SKM-1 treated with dmso at 0.1 percent for 144 hours (cell line): ENCODE measurements around the gene GGNBP2.
"Not testable (repeated sequence)": the region's sequence is repeated elsewhere in the genome, so short reads cannot be mapped to it uniquely, and the experiment has no call there.

Source experiments
- DNase-seq: peaks from one replicate; lab custom pipeline; 2025; ENCODE audit not compliant: unreplicated experiment; lab: John Stamatoyannopoulos, UW

The GGNBP2 gene

DNA sequence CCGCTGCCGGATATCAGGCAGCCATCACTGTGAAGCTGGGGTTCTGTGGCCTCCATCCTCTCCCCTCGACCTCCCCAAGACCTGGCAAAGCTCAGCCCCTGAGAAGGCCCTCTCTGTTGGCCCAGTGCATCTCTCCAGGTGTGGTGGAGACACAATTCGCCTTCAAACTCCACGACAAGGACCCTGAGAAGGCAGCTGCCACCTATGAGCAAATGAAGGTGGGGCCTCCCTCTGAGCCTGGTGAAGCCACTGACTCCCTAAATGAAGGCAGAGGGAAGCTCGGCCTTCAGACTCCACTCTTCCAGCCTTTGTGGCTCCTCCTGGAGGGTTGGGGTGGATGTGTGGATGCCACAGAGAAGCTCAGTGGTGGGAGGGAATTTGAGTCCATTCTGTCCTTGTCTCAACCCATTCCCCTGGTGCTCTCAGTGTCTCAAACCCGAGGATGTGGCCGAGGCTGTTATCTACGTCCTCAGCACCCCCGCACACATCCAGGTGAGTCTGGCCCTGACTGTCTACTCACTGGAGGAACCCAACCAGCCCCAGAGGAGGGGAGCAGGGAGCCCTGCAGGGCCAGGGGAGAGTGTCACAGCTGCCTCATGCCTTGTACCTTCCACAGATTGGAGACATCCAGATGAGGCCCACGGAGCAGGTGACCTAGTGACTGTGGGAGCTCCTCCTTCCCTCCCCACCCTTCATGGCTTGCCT lies 55.0 kb downstream of the GGNBP2 start:
- DNase-seq = no peak

DNA sequence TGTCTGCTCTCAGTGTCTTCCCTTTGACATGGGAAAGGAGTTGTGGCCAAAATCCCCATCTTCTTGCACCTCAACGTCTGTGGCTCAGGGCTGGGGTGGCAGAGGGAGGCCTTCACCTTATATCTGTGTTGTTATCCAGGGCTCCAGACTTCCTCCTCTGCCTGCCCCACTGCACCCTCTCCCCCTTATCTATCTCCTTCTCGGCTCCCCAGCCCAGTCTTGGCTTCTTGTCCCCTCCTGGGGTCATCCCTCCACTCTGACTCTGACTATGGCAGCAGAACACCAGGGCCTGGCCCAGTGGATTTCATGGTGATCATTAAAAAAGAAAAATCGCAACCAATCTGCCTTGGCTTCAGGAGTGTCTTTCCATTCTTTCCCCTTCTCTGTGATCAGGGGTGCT lies 55.7 kb downstream of the GGNBP2 start:
- DNase-seq = no peak

DNA sequence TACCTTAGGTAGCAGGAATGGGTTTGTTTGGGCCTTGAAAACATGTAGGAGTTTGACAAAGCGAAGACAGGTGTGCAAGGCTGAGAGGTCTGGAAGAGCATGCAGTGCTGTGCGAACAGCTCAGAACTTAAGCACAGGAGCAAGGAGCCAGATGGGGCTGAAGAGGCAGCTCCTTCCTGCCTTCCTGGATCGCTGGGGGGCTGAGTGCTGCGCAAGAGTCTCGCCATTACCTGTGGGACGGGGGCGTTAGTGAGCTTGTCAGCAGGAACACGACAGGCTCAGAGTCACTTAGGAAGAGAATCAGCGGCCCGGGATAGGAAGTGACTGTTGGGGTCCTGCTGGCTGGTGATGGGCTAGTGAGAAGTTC lies 56.2 kb downstream of the GGNBP2 start:
- no peak for DNase-seq

DNA sequence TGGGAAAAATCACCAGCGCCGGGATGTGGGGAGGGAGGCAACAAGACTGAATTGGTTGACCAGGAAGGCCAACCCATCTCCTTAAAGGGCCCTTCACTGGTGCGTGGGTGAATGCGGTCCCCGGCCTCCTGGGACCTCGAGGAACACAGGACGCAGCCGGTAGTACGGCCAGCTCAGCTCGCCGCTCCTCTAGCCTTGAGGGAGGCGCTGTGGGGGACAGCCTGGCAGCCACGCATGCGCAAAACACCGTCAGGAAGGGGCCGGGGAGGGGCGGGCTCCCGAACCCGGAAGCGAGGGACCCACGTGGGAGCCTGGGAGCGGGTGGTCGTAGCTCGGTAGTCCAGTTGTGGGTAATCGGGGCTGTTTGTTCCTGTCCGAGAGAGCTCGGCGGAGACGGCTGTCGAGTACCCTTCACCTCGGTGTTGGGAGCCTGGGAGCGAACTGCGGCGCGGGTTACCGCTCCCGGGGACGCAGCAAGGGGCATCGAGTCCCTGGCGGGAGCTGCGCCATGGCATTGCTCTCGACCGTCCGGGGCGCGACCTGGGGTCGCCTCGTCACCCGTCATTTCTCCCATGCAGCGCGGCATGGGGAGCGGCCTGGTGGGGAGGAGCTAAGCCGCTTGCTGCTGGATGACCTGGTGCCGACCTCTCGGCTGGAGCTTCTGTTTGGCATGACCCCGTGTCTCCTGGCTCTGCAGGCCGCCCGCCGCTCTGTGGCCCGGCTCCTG lies 56.7 kb downstream of the GGNBP2 start, which contains the start of gene MRM1:
Gene MRM1 (plus strand): TSS at position 281 of the 727 bp plus-strand sequence. CDS start 228 bp downstream, at position 509.
- DNase-seq = peak; percentile 88

DNA sequence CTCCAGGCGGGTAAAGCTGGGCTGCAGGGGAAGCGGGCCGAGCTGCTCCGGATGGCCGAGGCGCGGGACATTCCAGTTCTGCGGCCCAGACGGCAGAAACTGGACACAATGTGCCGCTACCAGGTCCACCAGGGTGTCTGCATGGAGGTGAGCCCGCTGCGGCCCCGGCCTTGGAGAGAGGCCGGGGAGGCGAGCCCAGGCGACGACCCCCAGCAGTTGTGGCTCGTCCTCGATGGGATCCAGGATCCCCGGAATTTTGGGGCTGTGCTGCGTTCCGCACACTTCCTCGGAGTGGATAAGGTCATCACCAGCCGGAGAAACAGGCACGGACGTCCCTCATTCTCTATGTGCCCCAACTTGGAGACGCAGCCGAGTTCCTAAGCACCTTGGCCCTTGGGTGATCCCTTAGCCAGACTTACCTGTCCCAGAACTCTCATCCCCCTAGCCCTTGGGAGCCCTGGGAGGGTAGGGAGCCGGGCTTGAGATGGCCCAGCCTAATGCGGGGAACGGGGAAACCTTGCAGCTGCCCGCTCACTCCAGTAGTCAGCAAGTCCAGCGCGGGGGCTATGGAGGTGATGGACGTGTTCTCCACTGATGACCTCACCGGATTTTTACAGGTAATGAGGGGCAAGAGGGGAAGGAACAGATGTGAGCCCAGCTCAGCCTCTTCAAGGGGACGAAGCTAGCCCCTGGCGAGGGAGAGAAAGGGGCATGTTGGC lies 57.5 kb downstream of the GGNBP2 start:
- no peak for DNase-seq

DNA sequence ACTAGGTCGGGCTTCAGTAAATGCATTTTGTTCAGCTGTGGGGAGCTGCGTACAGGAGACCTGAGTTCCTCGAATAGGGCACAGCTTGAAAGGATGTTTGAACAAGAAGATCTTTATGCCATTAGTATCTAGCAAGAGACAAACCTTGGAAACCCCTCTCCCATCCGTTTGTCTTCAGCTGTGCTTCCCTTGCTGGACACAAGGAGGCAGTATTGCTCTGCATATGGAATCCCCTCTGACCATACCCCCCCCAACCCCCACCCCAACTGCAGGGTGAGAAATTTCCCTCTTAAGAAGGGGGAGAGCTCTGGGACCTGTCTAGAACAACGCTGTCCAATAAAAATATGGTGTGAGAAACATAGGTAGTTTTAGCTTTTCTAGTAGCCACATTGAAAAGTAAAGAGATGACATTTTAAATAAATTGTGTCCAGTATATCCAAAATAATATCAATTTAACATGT lies 58.2 kb downstream of the GGNBP2 start:
- DNase-seq = peak; percentile 62

DNA sequence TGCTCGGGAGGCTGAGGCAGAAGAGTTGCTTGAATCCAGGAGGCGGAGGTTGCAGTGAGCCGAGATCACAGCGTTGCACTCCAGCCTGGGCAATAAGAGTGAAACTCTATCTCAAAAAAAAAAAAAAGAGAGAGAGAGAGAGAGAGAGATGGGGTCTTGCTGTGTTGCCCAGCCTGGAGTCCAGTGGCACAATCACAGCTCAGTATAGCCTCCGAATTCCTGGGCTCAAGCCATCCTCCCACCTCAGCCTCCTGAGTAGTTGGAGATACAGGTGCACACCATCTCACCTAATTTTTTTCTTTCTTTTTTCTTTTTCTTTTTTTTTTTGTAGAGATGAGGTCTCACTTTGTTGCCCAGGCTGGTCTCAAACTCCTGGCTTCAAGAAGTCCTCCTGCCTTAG lies 60.3 kb downstream of the GGNBP2 start:
- DNase-seq = not testable (repeated sequence)

DNA sequence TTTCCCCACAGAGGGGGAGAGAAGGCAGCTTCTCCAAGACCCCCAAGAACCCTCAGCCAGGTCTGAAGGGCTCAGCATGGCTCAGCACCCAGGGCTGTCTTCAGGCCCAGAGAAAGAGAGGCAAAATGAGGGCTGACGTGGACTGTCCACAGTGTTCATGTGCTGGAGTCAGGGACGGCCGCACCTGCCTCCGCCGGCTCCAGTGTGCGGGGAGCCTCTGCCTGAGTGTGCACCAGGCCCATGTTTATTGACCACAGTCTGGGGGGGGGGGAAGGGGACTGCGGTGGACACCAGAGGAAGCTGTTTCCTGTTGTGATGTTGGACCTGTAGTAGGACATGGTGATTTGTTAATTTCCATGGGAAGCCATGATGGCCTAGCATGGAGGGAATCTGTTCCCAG lies 63.6 kb downstream of the GGNBP2 start:
- DNase-seq = no peak

DNA sequence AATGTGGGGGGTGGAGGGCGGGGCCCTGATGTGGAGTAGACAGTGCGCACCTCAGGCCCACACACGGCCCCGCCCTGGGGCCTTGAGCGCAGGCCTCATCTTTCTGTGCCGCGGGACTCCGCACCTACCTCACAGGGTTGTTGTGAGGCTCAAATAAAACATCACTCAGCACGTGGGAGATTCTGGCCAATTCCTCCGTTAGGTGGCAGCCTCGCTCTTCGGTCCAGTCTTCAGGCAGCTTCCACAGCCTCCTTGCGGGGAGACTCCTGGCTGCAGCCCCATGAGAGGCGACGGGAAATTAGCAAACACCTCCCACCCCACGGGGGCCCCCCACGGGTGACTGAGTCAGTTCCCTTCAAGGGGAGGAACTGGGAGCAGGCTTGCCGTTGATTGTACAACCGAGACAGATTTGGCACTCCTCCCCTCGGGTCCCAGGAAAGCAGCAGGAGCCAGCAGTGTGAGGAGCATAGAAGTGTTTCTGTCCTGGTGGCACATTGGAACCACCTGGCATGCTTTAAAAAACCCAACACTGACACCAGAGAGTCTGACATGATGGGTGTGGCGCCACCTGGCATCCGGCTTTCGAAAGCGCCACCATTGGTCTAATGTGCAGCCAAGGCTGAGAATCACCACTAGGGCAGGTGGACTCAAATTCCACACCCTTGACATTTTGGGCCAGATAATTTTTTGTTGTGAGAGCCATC lies 64.2 kb downstream of the GGNBP2 start:
- no peak for DNase-seq

DNA sequence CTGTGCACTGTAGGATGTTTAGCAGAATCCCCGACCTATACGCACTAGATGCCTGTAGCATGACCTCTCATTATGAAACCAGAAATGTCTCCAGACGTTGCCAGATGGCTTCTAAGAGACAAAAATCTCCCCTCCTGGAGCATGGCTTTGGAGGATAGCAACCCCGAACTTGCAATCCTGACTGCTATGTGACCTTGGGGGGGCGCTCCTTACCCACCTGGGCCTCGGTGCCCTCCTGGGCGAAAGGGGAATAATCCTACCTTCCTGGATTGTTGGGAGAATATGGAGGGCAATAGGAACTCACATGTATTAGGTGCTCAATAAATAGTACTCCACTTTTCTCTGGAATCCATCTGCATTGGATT lies 64.8 kb downstream of the GGNBP2 start:
- DNase-seq = no peak

DNA sequence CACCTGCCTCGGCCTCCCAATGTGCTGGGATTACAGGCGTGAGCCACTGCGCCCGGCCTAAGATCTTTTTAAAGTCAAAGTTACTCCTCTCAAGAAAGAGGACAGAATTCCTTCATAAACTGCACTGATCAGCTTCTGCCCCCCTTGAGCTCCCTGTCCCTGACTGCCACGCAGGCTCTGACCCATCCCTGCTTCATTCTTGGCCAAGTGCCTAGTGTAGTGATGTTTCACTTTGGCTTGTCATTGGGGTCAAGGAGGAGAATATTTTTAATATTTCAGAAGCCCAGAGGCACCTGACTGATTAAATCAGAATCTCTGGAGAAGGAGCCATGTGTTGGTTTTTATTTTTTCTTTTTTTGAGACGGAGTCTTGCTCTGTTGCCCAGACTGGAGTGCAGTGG lies 65.8 kb downstream of the GGNBP2 start:
- no peak for DNase-seq

DNA sequence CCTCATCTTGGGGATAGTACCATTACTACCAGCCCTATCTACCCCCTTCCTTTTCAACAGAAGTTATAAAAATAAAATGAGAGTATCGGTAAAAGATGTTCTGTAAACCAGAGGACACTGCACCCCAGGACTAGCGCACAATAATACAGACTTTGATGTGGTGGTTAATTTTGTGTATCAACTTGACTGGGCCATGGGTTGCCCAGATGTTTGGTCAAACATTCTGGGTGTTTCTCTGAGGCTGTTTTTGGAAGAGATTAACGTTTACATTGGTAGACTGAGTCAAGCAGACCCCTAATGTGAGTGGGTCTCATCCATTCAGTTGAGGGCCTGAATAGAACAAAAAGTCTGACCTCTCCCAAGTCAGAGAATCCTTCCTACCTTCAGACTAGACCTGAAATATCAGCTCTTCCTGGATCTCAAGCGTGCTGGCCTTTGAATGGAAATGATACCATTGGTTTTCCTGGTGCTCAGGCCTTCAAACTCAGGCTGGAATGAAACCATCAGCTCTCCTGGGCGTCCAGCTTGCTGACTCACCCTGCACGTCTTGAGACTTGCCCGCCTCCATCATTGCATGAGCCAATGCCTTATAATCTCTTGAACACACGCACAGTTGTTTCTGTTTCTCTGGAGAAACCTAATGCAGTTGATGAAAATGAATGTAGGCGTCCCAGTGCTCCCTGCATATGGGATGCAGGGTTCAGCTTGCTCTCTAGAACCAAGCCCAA lies 66.8 kb downstream of the GGNBP2 start:
- DNase-seq = no peak

DNA sequence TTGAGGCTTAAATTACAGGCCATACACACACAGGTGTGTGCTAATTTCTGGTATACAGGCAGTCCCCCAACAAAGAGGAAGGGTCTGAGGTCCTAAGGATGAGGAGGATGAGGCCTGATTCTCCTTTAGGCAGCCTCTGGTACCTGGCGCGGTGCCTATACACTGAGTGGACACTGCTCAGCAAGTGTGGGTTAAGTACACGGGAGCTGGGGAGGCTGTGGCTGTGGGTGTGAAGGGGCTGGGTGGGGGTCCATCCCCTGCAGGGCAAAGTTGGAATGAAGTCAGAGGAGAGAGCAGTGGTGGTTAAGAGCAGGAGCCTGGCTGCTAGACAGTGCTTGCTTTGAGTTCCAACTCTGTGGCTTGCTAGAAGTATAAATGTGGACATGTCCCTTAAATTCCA lies 67.6 kb downstream of the GGNBP2 start:
- no peak for DNase-seq

DNA sequence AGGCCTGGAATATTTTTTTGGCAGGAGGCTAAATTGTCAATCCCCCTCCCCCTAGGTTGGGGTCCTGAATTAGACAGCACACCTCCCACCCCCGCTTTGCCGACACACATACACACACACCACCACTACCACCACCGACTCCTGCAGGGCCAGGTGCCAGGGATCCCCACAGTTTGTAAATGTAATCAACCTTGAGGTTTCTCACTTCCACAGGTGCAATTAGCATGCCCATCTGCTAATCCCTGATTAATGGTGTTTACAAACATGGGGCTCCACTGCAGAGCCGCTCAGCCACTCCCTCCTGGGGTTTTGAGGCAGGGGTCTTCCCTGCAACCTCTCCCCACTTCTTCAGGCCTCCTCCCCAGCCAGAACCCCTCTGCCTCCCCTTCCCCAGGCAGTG lies 68.4 kb downstream of the GGNBP2 start:
- no peak for DNase-seq

DNA sequence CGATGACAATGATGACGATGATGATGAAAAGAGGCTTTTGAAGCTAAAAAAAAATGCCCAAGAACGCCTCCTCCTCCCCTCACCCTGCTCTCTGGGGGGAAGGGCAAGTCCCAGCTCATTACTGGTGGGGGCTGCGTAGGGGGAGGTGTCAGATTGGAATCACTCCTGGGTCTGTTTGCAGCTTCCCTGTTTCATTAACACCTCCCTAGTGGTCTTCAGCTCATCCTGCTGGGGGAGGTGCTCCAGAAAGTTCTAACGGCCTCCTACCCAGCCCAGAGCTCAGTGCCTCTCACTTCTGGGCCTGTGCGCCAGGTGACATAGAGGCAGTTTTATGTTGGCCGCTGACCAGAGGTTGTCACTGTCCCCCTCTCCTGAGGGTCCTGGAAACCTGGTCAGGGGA lies 69.4 kb downstream of the GGNBP2 start:
- DNase-seq = no peak

DNA sequence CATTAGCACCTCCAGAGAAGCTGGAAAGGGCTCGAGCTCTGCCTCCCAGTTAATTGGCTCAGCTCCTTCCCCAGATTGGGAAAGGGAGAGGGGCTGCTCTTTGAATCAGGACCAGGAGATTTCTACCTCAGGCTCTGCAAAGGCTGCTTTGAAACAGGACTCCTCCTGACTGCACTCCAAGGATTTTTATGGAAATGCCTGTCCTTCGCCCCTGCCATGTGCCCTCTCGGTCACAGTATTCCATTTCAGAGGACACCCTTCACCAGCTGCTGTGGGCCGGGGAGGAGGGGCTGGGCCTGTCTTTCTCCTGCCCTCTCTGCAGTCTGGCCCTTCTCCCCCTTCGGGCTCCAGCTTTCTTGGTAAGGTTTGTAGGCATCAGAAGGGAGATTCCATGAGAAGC lies 70.2 kb downstream of the GGNBP2 start:
- no peak for DNase-seq

DNA sequence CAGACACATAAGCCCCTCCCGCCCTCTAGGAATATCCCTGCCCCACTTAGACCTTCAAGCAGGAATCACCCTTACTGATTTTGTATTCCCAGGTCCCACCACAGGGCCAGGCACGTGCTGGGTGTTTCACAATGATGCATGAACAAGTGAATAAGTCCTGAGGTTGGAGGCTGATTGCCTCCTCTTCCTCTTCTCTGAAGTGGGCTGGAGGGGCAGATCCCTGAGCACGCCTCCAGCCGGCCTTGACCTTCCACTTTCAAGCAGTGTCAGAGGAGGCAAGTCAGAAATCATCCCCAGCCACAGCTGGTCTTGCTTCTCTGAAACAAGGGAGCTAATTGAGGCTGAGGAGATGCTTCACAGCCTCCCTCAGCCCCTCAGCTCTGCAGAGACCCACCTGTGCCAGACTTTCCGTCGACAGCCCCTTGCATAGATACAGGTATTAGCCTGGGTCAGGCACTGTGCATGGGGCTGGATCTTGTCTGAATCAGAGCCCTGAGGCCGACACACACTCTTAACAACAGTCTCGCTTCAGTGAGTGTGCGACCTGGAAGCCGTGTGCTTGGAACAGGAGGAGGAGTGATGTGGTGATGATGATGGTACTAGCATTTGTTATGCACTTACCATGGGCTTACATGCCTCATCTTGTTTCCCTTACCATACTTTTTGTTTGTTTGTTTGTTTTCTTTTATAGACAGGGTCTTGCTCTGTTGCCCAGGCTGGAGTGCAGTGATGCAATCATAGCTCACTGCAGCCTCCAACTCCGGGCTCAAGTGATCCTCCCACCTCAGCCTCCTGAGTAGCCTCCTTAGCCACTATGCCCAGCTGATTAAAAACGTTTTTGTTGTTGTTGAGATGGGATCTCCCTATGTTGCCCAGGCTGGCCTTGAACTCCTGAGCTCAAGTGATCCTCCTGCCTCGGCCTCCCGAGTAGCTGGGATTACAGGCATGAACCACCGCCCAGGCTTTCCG lies 71.6 kb downstream of the GGNBP2 start:
- DNase-seq = peak; percentile 19

DNA sequence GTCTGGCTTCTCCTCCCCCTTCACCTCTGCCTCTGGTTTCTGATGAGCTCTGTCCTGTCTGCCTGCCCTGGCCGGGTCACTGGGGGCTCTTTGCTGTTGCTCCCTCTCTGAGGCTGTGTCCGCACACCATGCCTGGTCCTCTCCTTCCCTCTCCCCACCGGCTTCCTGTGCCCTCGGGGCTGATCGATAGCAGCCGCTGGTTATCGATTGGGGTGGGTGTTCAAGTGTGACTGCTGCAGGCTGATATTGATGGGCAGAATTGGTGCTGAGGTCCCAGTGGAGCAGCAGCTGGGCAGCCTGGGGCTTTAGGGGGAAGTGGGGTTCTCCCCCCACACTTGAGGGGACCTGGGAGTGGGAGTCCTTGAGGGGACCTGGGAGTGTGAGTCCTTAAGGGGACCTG lies 73.1 kb downstream of the GGNBP2 start:
- DNase-seq = no peak

DNA sequence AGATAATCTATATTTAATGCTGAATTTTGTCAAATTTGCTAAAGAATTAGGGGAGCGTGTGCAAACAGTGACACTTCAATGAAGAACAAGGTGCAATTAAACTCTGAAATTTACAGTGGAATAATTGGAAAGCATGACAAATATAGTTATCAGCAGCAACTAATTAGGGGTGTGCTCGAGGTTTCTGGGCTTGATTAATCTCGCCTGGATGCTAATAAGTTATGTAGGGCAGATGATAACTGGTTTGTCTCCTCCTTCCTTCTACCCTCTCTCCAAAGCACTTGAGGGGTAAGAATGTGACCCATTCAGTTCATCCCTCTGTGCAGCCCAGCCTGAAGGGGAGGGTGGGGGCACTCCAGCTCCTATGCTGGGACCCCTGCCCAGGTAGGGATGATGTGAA lies 78.6 kb downstream of the GGNBP2 start:
- DNase-seq = no peak

DNA sequence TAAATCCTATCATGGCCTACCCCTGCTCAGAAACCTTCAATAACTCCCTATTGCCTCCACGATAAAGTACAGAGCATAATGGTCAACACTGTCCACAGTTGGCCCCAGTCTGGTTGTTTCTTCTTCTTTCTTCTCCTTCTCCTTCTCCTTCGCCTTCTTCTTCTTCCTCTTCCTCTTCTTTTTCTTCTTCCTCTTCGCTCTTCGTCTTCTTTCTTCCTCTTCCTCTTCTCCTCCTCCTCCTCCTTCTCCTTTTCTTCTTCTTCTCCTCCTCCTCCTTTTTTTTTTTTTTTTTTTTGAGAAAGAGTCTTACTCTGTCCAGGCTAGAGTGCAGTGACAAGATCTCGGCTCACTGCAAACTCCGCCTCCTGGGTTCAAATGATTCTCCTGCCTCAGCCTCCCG lies 80.5 kb downstream of the GGNBP2 start:
- DNase-seq = no peak
